HG02840 (cell line): ENCODE measurements around the gene CHADL.

ENCODE experiments used
- ATAC-seq: cut with Tn5 transposase; IDR thresholded peaks from one replicate; pipeline ENCODE4 v1.9.1; 2021; ENCODE audit warnings: mild to moderate bottlenecking, moderate library complexity, moderate number of reproducible peaks; ENCODE audit not compliant: unreplicated experiment, low FRiP score

CHADL gene, protein sequence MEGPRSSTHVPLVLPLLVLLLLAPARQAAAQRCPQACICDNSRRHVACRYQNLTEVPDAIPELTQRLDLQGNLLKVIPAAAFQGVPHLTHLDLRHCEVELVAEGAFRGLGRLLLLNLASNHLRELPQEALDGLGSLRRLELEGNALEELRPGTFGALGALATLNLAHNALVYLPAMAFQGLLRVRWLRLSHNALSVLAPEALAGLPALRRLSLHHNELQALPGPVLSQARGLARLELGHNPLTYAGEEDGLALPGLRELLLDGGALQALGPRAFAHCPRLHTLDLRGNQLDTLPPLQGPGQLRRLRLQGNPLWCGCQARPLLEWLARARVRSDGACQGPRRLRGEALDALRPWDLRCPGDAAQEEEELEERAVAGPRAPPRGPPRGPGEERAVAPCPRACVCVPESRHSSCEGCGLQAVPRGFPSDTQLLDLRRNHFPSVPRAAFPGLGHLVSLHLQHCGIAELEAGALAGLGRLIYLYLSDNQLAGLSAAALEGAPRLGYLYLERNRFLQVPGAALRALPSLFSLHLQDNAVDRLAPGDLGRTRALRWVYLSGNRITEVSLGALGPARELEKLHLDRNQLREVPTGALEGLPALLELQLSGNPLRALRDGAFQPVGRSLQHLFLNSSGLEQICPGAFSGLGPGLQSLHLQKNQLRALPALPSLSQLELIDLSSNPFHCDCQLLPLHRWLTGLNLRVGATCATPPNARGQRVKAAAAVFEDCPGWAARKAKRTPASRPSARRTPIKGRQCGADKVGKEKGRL

DNA sequence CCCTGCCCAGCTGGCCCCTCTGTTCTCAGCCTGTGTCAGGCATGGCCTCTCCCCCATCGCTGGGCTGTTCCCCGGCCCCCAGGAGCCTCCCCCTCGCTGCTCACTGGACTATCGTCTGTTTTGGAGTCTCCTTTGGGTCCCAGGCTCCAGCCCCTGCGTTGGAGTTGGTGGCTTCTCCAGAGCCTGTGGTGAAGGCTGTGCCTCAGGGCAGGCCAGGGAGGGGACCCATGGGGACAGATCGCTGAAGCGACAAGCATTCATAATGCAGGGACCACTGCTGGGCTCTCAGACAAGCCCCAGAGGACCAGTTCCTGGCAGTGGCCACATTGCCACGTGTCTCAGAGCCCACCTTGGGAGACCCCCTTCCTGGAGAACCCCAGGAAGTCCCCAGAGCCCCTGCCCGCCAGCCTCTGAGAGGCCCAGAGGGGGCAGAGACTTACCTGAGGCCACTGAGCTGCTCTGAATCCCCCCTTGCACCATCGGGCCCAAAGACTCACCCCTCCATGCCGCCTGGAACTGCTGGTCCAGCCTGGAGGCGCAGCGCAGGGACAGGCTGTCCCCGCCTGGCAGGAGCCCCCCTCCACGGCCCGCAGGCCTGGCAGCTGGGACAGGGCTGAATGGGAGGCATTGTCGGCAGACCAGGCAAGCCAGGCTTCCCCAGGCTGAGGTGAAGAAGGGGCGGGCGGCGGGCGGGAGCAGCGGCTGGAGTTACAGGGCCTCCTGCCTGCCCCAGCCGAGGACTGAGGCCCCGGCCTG, at the start of gene CHADL:
CHADL (minus strand) TSS at position 555 of the 756 bp plus-strand sequence; CDS start at position 505, 50 bp downstream.
- ATAC-seq = no peak

- ATAC-seq = no peak
Observed at GRCh38 chr22:41289671-41290070, 48.9 kb upstream of the CHADL start.

DNA sequence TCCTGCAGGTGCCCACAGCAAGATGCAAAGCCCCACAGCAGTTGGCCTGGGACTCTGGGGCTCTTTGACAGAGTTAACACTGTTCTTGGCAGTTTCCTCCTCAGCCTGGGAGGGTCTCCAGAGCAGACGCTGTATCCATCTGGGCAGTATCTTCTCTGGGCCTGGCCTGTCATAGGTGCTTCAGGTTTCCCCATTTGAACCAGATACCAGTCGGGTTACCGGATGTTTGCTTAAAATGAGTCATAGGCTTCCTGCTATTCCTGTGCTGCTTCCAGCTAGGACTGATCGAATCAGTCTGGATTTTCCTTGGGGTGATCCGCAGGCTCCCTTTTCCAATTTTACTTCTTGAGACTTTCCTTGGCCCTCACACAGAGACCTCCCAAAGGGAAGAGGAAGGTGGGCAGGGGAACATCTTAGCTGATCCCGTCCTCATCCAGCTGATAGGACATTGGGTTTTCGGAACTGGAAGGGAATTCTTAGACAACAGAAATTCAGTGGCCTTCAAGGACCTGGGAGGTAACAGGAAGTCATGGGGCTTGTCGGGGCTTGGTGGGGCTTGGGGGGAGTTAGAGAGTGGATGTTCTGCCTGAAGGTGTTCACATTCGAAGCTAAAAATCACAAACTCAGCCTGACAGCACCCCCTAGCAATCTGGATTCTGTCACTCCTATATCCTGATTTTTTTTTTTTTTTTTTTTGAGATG, 47.7 kb upstream of the CHADL start:
- no peak for ATAC-seq

DNA sequence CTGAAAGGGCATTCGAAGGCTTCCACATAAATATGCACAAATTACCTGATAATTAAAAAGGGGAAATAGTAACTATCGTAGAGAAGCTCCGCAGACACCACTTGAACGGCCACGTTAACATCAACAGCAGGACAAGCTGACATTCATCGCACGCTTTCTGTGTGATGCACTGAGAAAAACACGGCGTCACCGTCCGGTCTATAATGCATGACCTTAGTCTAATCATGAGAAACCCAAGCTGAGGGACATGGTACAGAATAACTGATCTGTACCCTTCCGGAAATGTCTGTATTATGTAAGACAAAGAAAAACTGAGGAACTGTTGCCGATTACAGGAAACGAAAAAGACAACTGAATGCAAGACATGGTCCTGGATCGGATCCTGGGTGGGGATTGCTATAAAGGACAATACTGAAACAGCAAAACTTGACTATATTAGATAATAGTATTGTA, 45.9 kb upstream of the CHADL start:
- peak; percentile 2 for ATAC-seq

- peak; percentile 93 for ATAC-seq
Observed at GRCh38 chr22:41285820-41286638, 45.3 kb upstream of the CHADL start, which contains the start of gene RANGAP1. Gene RANGAP1, minus strand, starts transcription at chr22:41286187. Its CDS starts 5,143 bp downstream, at chr22:41281044.

GRCh38 chr22:41285441-41285819, 44.7 kb upstream of the CHADL start:
- ATAC-seq = peak; percentile 11

DNA sequence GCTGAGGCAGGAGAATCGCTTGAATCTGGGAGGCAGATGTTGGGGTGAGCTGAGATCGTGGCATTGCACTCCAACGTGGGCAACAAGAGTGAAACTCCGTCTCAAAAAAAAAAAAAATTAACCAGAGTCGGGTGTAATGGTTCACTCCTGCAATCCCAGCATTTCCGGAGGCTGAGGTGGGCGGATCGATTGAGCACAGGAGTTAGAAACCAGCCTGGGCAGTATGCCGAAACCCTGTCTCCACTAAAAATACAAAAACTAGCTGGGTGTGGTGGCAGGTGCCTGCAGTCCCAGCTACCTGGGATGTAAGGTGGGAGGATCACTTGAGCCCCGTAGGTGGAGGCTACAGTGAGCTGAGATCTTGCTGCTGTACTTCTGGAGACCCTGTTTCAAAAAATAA, 43.7 kb upstream of the CHADL start:
- ATAC-seq = no peak

GRCh38 chr22:41280854-41281253, 40.1 kb upstream of the CHADL start:
- no peak for ATAC-seq

GRCh38 chr22:41280065-41280464, 39.3 kb upstream of the CHADL start:
- no peak for ATAC-seq

GRCh38 chr22:41274856-41275255, 34.1 kb upstream of the CHADL start:
- no peak for ATAC-seq

DNA sequence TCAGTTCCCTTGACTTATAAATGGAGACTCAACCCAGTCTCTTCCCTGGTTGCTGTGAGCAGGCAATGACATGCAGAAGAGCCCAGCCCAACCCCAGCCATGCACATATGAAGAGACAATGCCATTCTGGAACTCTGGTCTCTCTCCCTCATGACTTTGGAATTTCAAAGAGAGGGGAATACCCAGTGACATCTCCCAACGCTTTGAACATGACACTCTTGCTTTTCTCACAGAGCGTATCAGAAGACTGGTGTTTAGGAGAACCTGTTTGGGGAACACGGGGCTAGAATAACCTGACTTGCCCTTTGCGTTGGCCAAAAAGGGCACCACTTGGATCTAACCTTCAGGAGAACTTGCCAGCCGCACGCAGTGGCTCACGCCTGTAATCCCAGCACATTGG, 32.4 kb upstream of the CHADL start:
- ATAC-seq = no peak

DNA sequence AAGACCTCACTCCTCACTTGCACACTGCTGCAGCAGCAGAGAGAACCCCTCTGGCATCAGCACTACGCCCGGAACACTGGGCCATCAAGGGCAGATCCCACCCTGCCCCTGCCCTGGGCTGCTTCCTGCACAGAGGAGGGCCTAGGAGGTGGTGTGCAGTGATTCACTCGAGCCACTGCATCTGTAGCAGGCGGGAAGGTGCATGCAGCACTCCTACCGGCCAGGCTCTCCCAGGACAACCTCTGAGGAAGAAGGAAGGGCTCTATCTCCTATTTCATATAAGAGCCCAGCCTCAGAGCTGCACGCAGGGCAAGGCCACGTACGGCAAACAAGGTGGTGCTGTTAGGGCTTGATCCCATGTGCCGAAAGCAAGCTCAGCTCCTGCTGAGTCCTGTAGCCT, 31.1 kb upstream of the CHADL start:
- no peak for ATAC-seq

DNA sequence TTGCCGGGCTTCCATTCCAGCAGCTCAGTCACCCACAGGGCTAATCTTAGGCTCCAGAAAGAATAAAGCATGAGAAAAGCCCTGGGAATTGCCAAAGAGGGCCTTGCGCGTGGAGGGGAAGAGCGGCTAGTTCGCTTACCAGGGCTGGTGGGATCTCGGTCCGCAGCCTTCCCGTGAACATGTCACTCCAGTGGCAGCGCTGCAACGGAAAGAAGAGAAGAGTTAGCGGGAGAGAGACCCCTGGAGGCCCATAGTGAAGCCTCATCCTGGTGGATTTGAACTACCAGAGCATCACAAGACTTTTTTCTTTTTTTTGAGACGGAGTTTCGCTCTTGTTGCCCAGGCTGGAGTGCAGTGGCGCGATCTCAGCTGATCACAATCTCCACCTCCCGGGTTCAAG, 27.2 kb upstream of the CHADL start:
- no peak for ATAC-seq

DNA sequence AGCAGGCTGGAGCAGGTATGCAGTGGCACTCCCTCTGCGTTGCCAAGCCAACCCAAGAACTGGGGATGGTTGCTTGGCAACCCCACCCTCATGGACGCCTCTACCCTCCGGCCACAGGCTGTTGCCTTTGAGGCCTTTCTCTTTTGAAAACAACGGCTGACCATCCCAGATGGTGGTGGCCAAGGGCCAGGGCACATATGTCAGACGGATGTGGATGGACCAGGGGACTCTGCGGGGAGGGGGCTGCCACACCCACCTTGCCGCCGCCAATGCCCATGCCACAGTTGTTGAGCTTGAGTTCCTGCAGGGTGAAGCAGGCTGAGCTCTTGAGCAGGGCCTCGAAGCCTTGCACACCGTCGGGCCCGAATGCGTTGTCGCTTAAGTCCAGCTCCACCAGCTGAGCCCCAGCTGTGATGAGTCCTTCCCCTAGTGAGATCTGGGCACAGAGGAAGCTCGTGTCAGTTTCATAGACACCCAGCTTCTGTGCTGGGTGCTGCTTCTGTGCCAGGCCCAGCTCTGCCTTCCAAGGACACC, 23.7 kb upstream of the CHADL start:
- no peak for ATAC-seq

- ATAC-seq = no peak
Observed at GRCh38 chr22:41263704-41264103, 23.0 kb upstream of the CHADL start.

- no peak for ATAC-seq
Observed at GRCh38 chr22:41262250-41262765, 21.6 kb upstream of the CHADL start.

DNA sequence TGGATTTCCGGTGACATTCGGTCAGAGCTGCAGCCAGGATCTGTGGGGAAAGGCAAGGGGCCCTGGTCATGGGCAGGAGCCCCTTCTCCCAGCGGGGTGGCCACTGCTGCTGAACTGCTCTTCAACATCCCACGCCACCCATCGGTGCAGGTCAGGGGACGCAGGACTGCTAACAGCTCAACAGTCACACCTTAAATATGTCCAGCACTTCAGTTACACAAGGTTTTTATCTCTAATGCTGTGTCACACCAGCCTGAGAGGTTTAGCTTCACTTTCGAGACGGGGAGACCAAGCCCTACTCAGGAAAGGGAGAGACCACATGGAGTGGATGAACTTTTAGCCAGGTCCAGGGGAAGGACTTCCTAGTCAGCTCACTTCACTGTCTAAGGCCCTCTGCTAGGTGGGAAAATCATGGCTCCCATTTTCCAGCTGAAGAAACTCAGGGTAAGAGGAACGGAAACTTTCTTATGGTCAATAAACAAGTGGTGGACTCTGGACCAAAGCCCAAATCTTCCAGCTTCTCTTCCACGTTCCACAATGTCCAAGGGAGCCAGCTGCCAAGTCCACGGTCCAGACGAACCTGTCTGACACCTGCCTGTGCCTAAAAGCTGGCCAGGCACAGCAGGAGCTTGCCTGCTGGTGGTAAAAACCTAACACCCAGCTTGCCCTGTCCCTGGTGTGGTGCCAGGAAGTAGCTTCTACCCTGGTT, 21.0 kb upstream of the CHADL start:
- no peak for ATAC-seq

- no peak for ATAC-seq
Observed at GRCh38 chr22:41260871-41261270, 20.1 kb upstream of the CHADL start.
